Heart left ventricle (tissue), 11 donors: Measurements from ENCODE around the gene CCL8. TPM values are rescaled to one million over a fixed set of nuclear protein-coding genes. Genes with fewer than 3 reads are reported as not detected.

Source experiments
- polyA plus RNA-seq, 2 donors: library from polyadenylated mRNA; stranded (reverse); fragments of 200-250 nt; gene quantifications; one replicate each; pipeline ENCODE4 v1.2.3, GENCODE V29; 2013
- total RNA-seq, 9 donors: library from RNA; depleted of rRNA in 2 of 9; stranded (reverse); fragments of >200 nt in 2 of 9; fragmentation: NEBNext Ultra II Directional in 3 of 9; extraction: Animal tissue kit (Norgen Biotek cat#: 25700) in 3 of 9; gene quantifications; one replicate each; pipeline versions ENCODE4 v1.1.0 to v1.2.4, GENCODE V29; 2016 to 2023
- donor health status: ischemic (EF 13 %, LVEDD 7.1; RV severe dilation, severe dysfunction).
- donor health status: healthy with polysubstance abuse.
- donor health status: DM: no; HTN: yes; CAD: no.
- donor health status: DM: no; HTN: no; CAD: no.
- donor health status: ischemic (EF 25% LVEDD 5.7; RV mildly dilated, moderate dysfunction).
- donor health status: healthy.
- donor health status: DM: yes; HTN: yes; CAD: no.
- donor health status: PGD.
- donor health status: nonischemic (EF 23%, LVEDD 6.1; RV moderate dilation, normal function).

Gene CCL8
- total and polyA plus RNA-seq, 11 donors, result 0.15 to 44.3 (median 2.0) TPM; not detected in 5

Other genes with a start within 250 kb of the CCL8 start
- 100 to 1,000 TPM in 2 of 9 donors, 10 to 100 TPM in 7; 11.8 to 512 (median 43.9) TPM for gene CCL2, start 64.2 kb upstream of the CCL8 start, total RNA-seq
- 10 to 100 TPM; 26.9 to 72.0 TPM for gene CCL2, start 64.2 kb upstream of the CCL8 start, polyA plus RNA-seq
- gene CCL7, start 49.2 kb upstream of the CCL8 start, total RNA-seq, result 1 to 10 TPM in 1 of 9 donors, not detected in 8; 3.4 TPM
- gene CCL7, start 49.2 kb upstream of the CCL8 start, polyA plus RNA-seq, result under 1 TPM in 1 of 2 donors, not detected in 1; 0.36 TPM
- 10 to 100 TPM in 3 of 9 donors, 1 to 10 TPM in 4, under 1 TPM in 2; 0.23 to 43.1 (median 2.4) TPM for gene CCL11, start 33.7 kb upstream of the CCL8 start, total RNA-seq
- 1 to 10 TPM; 2.0 to 3.0 TPM for gene CCL11, start 33.7 kb upstream of the CCL8 start, polyA plus RNA-seq
- 10 to 100 TPM in 1 of 9 donors, 1 to 10 TPM in 3, under 1 TPM in 3, not detected in 2; 0.29 to 98.0 (median 1.2) TPM for gene CCL13, start 37.0 kb downstream of the CCL8 start, total RNA-seq
- gene CCL13, start 37.0 kb downstream of the CCL8 start, polyA plus RNA-seq, result 1 to 10 TPM in 1 of 2 donors, under 1 TPM in 1; 0.36 to 1.1 TPM
- gene CCL1, start 43.8 kb downstream of the CCL8 start, total RNA-seq, result not detected
- gene CCL1, start 43.8 kb downstream of the CCL8 start, polyA plus RNA-seq, result not detected